IMR-90 (cell line): Measurements from ENCODE around the gene MLLT1. TPM values are rescaled to one million over a fixed set of nuclear protein-coding genes. Genes with fewer than 3 reads are reported as not detected.

Experiments
- ATAC-seq: fragments of 200-7000 bp; cut with Tn5 transposase; 2 replicates; pipeline ENCODE4 v1.9.1; 2020; ENCODE audit warnings: low read depth, mild to moderate bottlenecking, moderate library complexity
- BruUV-seq: library from RNA; stranded (reverse); fragments of 400-500 nt; replicated peaks from 2 replicates; lab custom pipeline; 2021; lab: Mats Ljungman, UMichigan
- CTCF ChIA-PET: fragments of 300-600 bp; formaldehyde crosslinking; extraction: SDS; loops from one replicate; lab custom pipeline; 2021; ENCODE audit warnings: antibody characterized with exemption; lab: Yijun Ruan, JAX
- POLR2A ChIA-PET: fragments of 300-600 bp; sonication (Branson Sonifier 250); formaldehyde crosslinking; loops from one replicate; lab custom pipeline; 2022; ENCODE audit warnings: antibody characterized with exemption; ENCODE audit not compliant: unreplicated experiment; lab: Charles Lee
- DNase-seq: peaks from one replicate; pipeline ENCODE4 v3.0.0; 2013
- H2AFZ ChIP-seq: replicated peaks from 2 replicates; pipeline ENCODE3; 2013; ENCODE audit warnings: low read length, mild to moderate bottlenecking; ENCODE audit not compliant: poor library complexity
- H2AK5ac ChIP-seq: 2 replicates; pipeline ENCODE4 v1.6.1; 2013; ENCODE audit warnings: low read depth, low read length, inconsistent platforms
- H2AK9ac ChIP-seq: replicated peaks from 2 replicates; pipeline ENCODE3; 2013; ENCODE audit warnings: mild to moderate bottlenecking, low read depth, low read length, moderate library complexity; ENCODE audit not compliant: poor library complexity
- H2BK120ac ChIP-seq: 2 replicates; pipeline ENCODE4 v1.6.1; 2013; ENCODE audit warnings: low read depth, low read length, inconsistent platforms
- H2BK15ac ChIP-seq: 3 replicates; pipeline ENCODE4 v1.6.1; 2013; ENCODE audit warnings: low read depth, low read length, inconsistent platforms
- H2BK20ac ChIP-seq: 2 replicates; pipeline ENCODE4 v1.6.1; 2013; ENCODE audit warnings: low read depth, mild to moderate bottlenecking, inconsistent platforms, low read length, moderate library complexity
- H2BK5ac ChIP-seq: 2 replicates; pipeline ENCODE4 v1.6.1; 2013; ENCODE audit warnings: mild to moderate bottlenecking, low read depth, low read length, inconsistent platforms; ENCODE audit not compliant: poor library complexity, severe bottlenecking
- H3K14ac ChIP-seq: replicated peaks from 2 replicates; pipeline ENCODE4 v1.6.1; 2013; ENCODE audit warnings: low read depth, low read length, inconsistent platforms
- H3K18ac ChIP-seq: 2 replicates; pipeline ENCODE4 v1.6.1; 2013; ENCODE audit warnings: low read depth, low read length, control low read depth
- H3K23ac ChIP-seq: 2 replicates; pipeline ENCODE4 v1.6.1; 2013; ENCODE audit warnings: low read depth, low read length, inconsistent platforms
- H3K27ac ChIP-seq: 2 replicates; pipeline ENCODE4 v1.5.1; 2013; ENCODE audit warnings: mild to moderate bottlenecking, control low read depth, low read length; ENCODE audit not compliant: insufficient read depth
- H3K27me3 ChIP-seq: 2 replicates; pipeline ENCODE4 v1.6.1; 2013; ENCODE audit warnings: low read length; ENCODE audit not compliant: control insufficient read depth, insufficient read depth
- H3K36me3 ChIP-seq: 2 replicates; pipeline ENCODE4 v1.6.1; 2013; ENCODE audit warnings: low read length, mixed read lengths; ENCODE audit not compliant: control insufficient read depth, insufficient read depth
- H3K4ac ChIP-seq: 2 replicates; pipeline ENCODE4 v1.6.1; 2013; ENCODE audit warnings: low read depth, low read length, inconsistent platforms
- H3K4me1 ChIP-seq: 2 replicates; pipeline ENCODE4 v1.6.1; 2013; ENCODE audit warnings: low read length, mixed read lengths; ENCODE audit not compliant: control insufficient read depth, insufficient read depth
- H3K4me2 ChIP-seq: 2 replicates; pipeline ENCODE4 v1.6.1; 2013; ENCODE audit warnings: low read depth, mild to moderate bottlenecking, control low read depth, low read length, moderate library complexity
- H3K4me3 ChIP-seq: 2 replicates; pipeline ENCODE4 v1.5.1; 2013; ENCODE audit warnings: low read depth, mild to moderate bottlenecking, control low read depth, low read length, moderate library complexity; ENCODE audit not compliant: insufficient read depth
- H3K56ac ChIP-seq: 2 replicates; pipeline ENCODE4 v1.6.1; 2013; ENCODE audit warnings: low read length, inconsistent platforms; ENCODE audit not compliant: insufficient read depth; ENCODE audit errors: extremely low read depth
- H3K79me1 ChIP-seq, 2 experiments: 2 replicates each; pipeline ENCODE4 v1.6.1; 2013; ENCODE audit warnings: low read length in 2 of 2, inconsistent platforms in 1 of 2, low read depth in 1 of 2
- H3K9ac ChIP-seq: 2 replicates; pipeline ENCODE4 v1.6.1; 2013; ENCODE audit warnings: low read depth, low read length, control low read depth
- H3K9me1 ChIP-seq: 2 replicates; pipeline ENCODE4 v1.6.1; 2013; ENCODE audit warnings: low read length, inconsistent platforms; ENCODE audit not compliant: insufficient read depth
- H3K9me3 ChIP-seq: 2 replicates; pipeline ENCODE4 v1.6.1; 2013; ENCODE audit warnings: low read length; ENCODE audit not compliant: control insufficient read depth, insufficient read depth
- H4K20me1 ChIP-seq: 2 replicates; pipeline ENCODE4 v1.6.1; 2013; ENCODE audit warnings: low read length, inconsistent platforms; ENCODE audit not compliant: insufficient read depth
- H4K5ac ChIP-seq: 2 replicates; pipeline ENCODE4 v1.6.1; 2013; ENCODE audit warnings: mild to moderate bottlenecking, low read depth, low read length, control low read depth
- H4K8ac ChIP-seq, 2 experiments: 2 replicates each; pipeline ENCODE4 v1.6.1; 2013; ENCODE audit warnings: low read depth in 2 of 2, low read length in 2 of 2, control low read depth in 1 of 2, inconsistent platforms in 1 of 2
- H4K91ac ChIP-seq: 2 replicates; pipeline ENCODE4 v1.6.1; 2013; ENCODE audit warnings: low read depth, low read length, inconsistent platforms; ENCODE audit not compliant: insufficient read depth
- BHLHE40 ChIP-seq: fragments of 150-350 bp; IDR thresholded peaks from 2 replicates; pipeline ENCODE4 v1.6.1; 2016; ENCODE audit warnings: mild to moderate bottlenecking, low read depth, low read length
- CHD1 ChIP-seq: IDR thresholded peaks from 2 replicates; pipeline ENCODE4 v1.6.1; 2012; ENCODE audit warnings: low read depth, low read length, improper control_type of control experiment
- FOS ChIP-seq: fragments of 150-350 bp; IDR thresholded peaks from 2 replicates; pipeline ENCODE4 v1.6.1; 2016; ENCODE audit warnings: low read depth, low read length
- MAFK ChIP-seq: IDR thresholded peaks from 2 replicates; pipeline ENCODE4 v1.6.1; 2012; ENCODE audit warnings: low read depth, low read length, improper control_type of control experiment
- MAZ ChIP-seq: IDR thresholded peaks from 2 replicates; pipeline ENCODE4 v1.6.1; 2012; ENCODE audit warnings: low read depth, mild to moderate bottlenecking, low read length, improper control_type of control experiment, moderate library complexity, borderline replicate concordance
- NFE2L2 ChIP-seq: fragments of 150-350 bp; IDR thresholded peaks from 2 replicates; pipeline ENCODE4 v1.6.1; 2016; ENCODE audit warnings: low read depth, mild to moderate bottlenecking, low read length
- POLR2A ChIP-seq: IDR thresholded peaks from 2 replicates; pipeline ENCODE4 v1.6.1; 2012; ENCODE audit warnings: mild to moderate bottlenecking, low read depth, low read length
- SMC3 ChIP-seq: fragments of 150-350 bp; IDR thresholded peaks from 2 replicates; pipeline ENCODE4 v1.6.1; 2016; ENCODE audit warnings: low read depth, mild to moderate bottlenecking, antibody characterized with exemption, low read length, moderate library complexity
- WGBS, 2 experiments: methylation state at CpG; one replicate each; pipeline versions ENCODE4 v1.1.5 to v1.1.7; 2013; ENCODE audit warnings: missing lambda C conversion rate in 2 of 2; ENCODE audit not compliant: insufficient read length in 1 of 2; ENCODE audit errors: extremely low coverage in 2 of 2; 5-methylcytosine and 5-hydroxymethylcytosine counted together
- dilution Hi-C: fragments of 300-500 bp; cut with HindIII; formaldehyde crosslinking; loops from one replicate; pipeline ENCODE4 v1.14.3; 2018; ENCODE audit warnings: low sequenced_read_pairs; ENCODE audit not compliant: unreplicated experiment
- in situ Hi-C: fragments of 300-500 bp; cut with MboI; formaldehyde crosslinking; loops from 3 replicates; pipeline ENCODE4 v1.14.3; 2019; ENCODE audit warnings: low sequenced_read_pairs, inconsistent platforms, mixed read lengths
- intact Hi-C: fragments of 100-400 bp; cut with micrococcal nuclease; formaldehyde crosslinking; loops from 2 replicates; pipeline ENCODE4 v1.10.0; 2022
- polyA plus RNA-seq, 3 experiments: library from polyadenylated mRNA; depleted of rRNA; stranded (reverse); fragments of >200 nt; gene quantifications; 2 replicates each; pipeline ENCODE4 v1.2.3, GENCODE V29; 2012; ENCODE audit warnings: low replicate concordance in 1 of 3
- total RNA-seq: library from RNA; depleted of rRNA; stranded (reverse); fragments of >200 nt; gene quantifications from 2 replicates; pipeline ENCODE4 v1.2.3, GENCODE V29; 2012
- TF ChIP-seq, protein P1 (sequence below): fragments of 150-350 bp; IDR thresholded peaks from 2 replicates; pipeline ENCODE4 v1.6.1; 2017; ENCODE audit warnings: mild to moderate bottlenecking, antibody characterized with exemption, low read length, low read depth

MLLT1 gene
- total and polyA plus RNA-seq, 2 of the 4 experiments (the other 2 are of a cell fraction), result 1.3 to 30.6 TPM

DNA sequence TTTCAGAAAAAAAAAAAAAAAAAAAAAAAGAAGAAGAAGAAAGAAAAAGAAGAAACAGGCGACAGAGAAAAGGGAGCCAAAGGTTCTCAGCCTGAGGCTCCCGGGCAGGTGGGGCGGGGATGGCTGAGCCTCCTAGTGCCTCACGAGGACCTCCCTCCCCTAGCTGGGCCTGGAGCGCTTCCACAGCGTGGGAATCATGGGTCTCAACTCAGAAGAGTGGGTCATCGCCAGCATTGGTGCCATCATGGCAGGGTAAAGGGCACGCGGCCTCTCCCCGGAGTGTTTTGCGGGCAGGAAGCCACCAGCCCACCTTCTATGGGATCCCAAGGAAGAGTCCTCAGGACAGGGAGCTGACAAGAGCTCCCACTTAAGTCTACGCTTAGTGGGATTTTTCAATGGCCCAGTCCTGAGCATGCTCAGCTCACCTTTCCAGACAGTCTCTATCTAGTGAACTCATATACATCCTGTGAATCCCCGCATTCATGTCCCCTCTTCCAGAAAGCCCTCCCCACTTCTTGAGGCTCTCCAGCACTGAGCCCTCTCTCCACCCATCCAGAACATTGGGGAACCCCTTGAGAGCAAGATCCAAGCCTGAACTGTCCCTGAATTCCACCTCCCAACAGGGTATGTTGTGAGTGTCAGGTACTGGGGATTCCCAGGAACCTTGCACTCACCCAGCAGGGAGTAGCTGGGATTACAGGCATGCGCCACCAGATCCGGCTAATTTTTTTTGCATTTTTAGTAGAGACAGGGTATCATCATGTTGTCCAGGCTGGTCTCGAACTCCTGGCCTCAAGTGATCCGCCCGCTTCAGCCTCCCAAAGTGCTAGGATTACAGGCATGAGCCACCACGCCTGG, 74.7 kb downstream of the MLLT1 start (continued):
- no peak for TF ChIP-seq SMC3

DNA sequence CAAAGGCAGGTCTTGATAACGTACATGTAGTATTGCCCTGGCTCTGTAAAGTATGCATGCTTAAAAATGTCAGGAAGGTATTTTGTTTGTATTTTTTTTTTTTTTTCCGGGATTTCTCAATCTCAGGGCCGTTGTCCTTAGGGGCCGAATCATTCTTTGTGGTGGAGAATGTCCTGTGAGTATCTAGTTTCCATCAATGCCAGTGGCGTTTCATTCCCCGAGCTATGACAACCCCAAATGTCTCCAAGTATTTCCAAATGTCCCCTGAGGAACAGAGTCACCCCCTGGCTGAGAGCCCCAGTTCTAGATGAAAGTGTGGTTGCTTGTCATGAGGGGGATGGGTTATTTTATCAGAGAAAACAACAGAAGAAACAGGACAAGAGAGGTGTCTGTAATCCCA, 75.6 kb downstream of the MLLT1 start:
- H2AFZ ChIP-seq, result no peak overlapping the region

More for the DNA sequence above, 75.6 kb downstream of the MLLT1 start:
- ChIA-PET CTCF (no interaction called here), POLR2A (no interaction called here)
- H3K4ac ChIP-seq, result peak overlapping the region; percentile 53; the same call in 1 of the 2 replicates
- 0 out of 2 replicates have a peak overlapping the region, but pooled peaks have one; percentile 22 for H4K5ac ChIP-seq
- no peaks in the 10 kb centered on the region for H4K20me1 ChIP-seq
- H3K4me2 ChIP-seq, result peak overlapping the region; percentile 34; the same call in 1 of the 2 replicates
- no peak overlapping the region for H2BK120ac ChIP-seq
- in situ Hi-C loops, result no loop called here
- H3K4me3 ChIP-seq, result no peak overlapping the region
- no peak overlapping the region for H2BK5ac ChIP-seq
- no peak overlapping the region for H3K23ac ChIP-seq
- intact Hi-C loops, result no loop called here
- no peaks in the 10 kb centered on the region for H3K9me3 ChIP-seq
- H2AK9ac ChIP-seq, result no peak overlapping the region
- ATAC-seq (no peak), DNase-seq (no peak)
- no peak overlapping the region; a peak in 1 of 4 replicates for H4K8ac ChIP-seq
- no peak overlapping the region for H3K56ac ChIP-seq
- no peak overlapping the region for H2BK15ac ChIP-seq
- H3K14ac ChIP-seq, result peak overlapping the region; percentile 28; the same call in 1 of the 2 replicates
- no peaks in the 10 kb centered on the region for H3K36me3 ChIP-seq
- no TSS peak for BruUV-seq
- dilution Hi-C loops, result no loop called here
- H2AK5ac ChIP-seq, result peak overlapping the region; percentile 11; the same call in 1 of the 2 replicates
- no CpG with 5 or more reads among the region's 6 CpGs for WGBS, 2 experiments
- 0 out of 2 replicates have a peak overlapping the region, but pooled peaks have one; percentile 3 for H3K27ac ChIP-seq
- no peaks in the 10 kb centered on the region for H3K27me3 ChIP-seq
- no peak for TF ChIP-seq POLR2A
- TF ChIP-seq, protein P1, sequence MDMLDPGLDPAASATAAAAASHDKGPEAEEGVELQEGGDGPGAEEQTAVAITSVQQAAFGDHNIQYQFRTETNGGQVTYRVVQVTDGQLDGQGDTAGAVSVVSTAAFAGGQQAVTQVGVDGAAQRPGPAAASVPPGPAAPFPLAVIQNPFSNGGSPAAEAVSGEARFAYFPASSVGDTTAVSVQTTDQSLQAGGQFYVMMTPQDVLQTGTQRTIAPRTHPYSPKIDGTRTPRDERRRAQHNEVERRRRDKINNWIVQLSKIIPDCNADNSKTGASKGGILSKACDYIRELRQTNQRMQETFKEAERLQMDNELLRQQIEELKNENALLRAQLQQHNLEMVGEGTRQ, result no peak
- no peak for TF ChIP-seq FOS
- no peak for TF ChIP-seq MAFK
- no peak for TF ChIP-seq MAZ
- TF ChIP-seq NFE2L2, result no peak
- TF ChIP-seq BHLHE40, result no peak
- no peak for TF ChIP-seq CHD1
- TF ChIP-seq SMC3, result no peak
- peaks cover under 1% of the 10 kb centered on the region; the same call in 1 of the 2 replicates for H3K9me1 ChIP-seq
- H2BK20ac ChIP-seq, result peak overlapping the region; percentile 44; the same call in 1 of the 2 replicates
- H3K18ac ChIP-seq, result peak overlapping the region; percentile 24; the same call in 1 of the 2 replicates
- no peak overlapping the region for H3K9ac ChIP-seq
- H4K91ac ChIP-seq, result peak overlapping the region; percentile 14; the same call in 1 of the 2 replicates
- peaks cover 6% of the 10 kb centered on the region for H3K4me1 ChIP-seq
- peaks cover under 1 to 1% of the 10 kb centered on the region in 2 experiments; a peak in 2 of 4 replicates for H3K79me1 ChIP-seq
